GM21515 (cell line): ENCODE results near the gene NNMT.

ENCODE experiments used
- ATAC-seq: cut with Tn5 transposase; IDR thresholded peaks from one replicate; pipeline ENCODE4 v1.9.1; 2021; ENCODE audit not compliant: unreplicated experiment

Gene NNMT

DNA sequence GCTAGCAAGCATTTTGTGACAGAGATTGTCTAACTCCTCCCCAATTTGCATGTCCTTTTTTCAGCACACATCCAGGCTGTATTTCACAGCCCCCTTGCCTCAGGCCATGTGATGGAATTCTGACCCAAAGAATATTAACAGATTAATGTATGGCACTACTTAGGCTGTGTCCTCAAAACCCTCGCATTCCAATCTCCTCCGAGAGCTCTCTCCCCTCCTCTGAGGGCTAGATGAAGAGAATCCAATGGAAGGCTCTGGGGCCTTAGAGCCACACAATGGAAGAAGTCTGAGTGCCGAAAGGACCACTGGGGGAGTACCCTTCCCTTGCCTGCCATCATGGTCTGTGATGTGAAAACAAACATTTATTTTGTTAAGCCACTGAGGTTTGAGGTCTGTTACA, 13.7 kb upstream of the NNMT start:
- ATAC-seq, result no peak

GRCh38 chr11:114283422-114283821, 12.8 kb upstream of the NNMT start:
- no peak for ATAC-seq

DNA sequence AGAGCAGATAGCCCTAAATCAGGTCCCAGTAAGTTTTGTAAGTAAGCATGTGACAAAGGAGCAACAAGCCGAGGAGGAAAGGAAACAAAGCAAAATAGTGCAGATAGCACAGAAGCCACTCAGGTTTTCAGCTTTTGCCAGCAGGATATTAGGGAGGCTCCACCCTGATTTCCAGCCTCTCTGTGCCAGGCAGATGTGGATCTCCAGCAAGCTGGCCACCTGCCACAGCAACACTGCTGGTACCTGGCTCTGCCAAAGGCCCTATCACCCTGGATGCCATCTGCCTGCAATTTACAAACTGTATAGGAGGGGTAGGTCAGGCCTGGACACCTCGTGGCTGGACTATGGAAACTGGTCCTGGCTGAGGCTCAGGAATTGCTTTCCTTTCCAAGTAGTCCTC, 12.2 kb upstream of the NNMT start:
- ATAC-seq, result no peak

DNA sequence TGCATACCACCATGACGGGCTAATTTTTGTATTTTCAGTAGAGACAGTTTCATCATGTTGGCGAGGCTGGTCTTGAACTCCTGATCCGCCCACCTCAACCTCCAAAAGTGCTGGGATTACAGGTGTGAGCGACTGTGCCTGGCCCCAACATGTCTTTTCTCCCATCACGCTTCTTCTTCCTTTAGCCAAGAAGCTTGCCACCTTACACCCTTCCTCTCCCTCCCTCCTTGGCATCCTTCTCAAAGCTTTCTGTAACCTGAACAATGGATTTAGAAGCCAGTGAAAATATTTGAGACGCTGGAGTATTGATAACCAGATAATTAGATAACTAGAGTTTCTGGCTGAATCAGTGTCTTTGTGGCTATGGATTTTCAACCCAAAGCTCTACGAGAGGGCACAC, 11.3 kb upstream of the NNMT start:
- ATAC-seq, result no peak

GRCh38 chr11:114285599-114285998, 10.6 kb upstream of the NNMT start:
- no peak for ATAC-seq

- ATAC-seq, result no peak
Observed at GRCh38 chr11:114286229-114286628, 10.0 kb upstream of the NNMT start.

DNA sequence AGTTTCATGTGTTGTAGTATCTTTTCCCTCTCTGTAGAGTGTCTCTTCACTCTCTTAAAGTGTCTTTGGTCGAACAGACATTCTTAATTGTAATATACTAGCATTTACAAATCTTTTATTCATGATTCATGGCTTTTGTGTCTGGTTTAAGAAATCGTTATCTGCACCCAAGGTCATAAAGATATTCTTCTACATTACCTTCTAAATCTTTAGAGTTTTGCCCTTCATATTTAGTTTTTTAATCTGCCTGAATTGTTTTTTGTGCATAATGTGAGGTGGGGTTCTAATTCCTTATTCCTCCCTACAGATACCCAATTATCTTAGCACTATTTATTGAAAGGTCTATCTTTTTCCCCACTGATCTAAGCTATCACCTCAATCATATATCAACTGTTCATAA, 9.0 kb upstream of the NNMT start:
- ATAC-seq, result no peak

- ATAC-seq, result no peak
Observed at GRCh38 chr11:114288136-114288535, 8.1 kb upstream of the NNMT start.

GRCh38 chr11:114289779-114290178, 6.4 kb upstream of the NNMT start:
- no peak for ATAC-seq

DNA sequence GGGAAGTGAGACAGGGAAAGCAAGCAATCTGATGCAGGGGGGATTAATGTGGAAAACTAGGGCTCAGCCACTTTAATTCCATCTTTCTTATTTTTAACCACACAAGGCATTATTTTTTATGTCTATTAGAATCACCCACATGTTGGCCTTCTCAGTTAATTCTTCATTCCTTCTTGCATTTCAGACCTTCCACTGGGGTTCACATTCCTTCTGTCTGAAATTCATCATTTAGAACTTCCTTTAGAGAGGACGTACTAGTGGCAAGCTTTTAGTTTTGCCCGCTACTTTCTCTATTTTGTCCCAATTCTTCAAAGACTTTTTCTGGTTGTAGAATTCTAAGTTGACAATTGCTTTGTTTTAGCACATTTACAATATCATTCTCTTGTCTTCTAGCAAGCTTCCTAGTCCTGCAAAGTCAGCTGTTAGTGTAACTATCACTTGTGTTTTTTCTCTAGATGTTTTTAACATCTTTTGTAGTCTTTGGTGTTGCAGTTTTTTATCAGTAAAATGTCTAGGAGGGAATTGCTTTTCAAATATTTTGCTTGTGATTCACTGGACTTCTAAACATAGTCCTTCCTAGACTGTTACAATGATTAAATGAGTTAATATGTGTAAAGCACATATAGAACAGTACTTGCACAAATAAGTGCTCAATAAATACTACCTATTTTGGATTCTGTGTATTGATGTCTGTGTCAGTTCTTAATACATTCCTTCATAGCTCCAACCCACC, 5.5 kb upstream of the NNMT start:
- ATAC-seq, result no peak

- no peak for ATAC-seq
Observed at GRCh38 chr11:114291381-114291780, 4.8 kb upstream of the NNMT start.

DNA sequence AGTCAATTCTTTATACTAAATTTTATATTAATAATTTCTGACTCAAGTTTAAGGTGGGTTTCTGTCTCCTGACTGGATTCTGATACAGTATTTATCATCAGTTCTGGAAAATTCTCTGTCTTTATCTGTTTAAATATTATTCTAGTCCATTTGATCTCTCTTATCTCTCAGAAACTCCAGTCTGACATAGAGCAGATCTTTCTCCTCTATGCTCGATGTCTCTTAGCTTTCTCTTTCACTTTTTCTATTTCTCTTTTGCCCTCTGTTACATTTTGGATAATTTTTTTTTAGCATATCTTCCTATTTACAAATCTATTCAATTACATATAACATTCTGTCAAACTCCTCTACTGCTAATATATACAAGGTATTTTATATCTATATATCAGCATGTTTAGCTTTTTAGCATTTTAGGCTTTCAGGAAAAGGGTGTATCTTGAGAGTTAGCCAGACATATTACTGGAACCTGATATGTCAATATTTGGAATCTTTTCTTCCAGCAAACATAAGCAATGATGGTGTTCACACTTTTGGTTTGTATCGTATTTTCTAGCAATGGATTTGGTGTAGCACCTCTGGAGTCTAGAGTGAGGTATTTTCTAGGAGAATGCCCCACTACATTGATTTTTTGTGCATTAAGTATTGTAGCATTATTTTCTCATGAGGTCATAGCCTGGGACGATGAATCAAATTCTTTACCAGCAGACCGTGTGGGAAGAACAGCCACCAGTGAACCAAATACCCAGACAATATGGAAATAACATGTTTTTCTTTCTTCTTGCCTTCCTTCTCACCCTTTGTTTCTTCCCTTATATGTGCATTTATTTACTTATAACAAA, 4.1 kb upstream of the NNMT start:
- ATAC-seq, result no peak

- ATAC-seq, result no peak
Observed at GRCh38 chr11:114293201-114293711, 2.9 kb upstream of the NNMT start.

DNA sequence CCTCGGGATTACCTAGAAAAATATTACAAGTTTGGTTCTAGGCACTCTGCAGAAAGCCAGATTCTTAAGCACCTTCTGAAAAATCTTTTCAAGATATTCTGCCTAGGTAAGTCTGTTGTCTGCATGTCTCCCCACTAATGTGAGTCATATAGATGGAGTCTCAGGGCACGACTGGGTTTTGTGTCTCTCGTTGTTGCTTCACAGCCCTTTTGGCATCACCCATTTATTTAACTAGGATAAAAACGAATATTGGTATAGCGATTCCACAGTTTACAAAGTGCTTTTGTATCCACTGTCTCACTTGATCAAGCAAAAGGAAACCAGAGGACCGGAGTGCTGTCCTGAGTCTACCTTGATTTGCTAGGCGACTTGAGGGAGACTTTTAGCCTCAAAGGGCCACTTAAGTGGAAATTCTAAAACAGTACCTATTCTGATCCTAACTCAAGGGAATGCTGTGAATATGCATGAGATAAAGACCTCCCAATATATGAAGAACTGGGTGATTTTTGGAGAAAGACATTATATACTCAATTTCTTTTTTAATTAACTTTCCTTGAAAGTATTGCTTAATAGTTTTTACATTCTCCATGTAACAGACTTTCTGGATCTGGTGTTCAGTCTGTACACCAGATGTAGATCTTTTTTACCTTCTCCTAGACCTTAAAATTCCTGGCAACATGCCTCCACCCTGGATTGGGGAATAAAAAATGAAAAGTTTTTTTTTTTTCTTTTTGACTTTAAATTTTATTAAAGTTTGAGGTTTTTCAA, 590 bp downstream of the NNMT start:
- no peak for ATAC-seq

- ATAC-seq, result no peak
Observed at GRCh38 chr11:114297806-114298709, 1.9 kb downstream of the NNMT start.

- ATAC-seq, result no peak
Observed at GRCh38 chr11:114298710-114299109, 2.5 kb downstream of the NNMT start.

GRCh38 chr11:114301088-114301487, 4.9 kb downstream of the NNMT start:
- ATAC-seq, result no peak

- ATAC-seq, result no peak
Observed at GRCh38 chr11:114301927-114302326, 5.7 kb downstream of the NNMT start.

DNA sequence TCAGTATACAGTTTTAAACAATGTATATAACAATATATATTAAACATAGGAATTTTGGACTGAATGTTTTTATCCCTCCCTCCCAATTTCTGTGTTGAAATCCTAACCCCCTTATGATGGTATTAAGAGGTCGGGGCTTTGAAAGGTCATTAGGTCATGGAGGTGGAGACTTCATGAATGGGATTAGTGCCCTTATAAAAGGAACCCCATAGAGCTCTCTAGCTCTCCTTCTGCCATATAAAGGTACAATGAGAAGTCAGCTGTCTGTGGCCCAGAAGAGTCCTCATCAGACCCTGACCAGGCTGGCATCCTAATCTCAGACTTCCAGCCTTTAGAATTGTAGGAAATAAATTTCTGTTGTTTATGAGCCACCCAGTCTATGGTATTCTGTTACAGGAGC, 6.5 kb downstream of the NNMT start:
- ATAC-seq, result no peak

DNA sequence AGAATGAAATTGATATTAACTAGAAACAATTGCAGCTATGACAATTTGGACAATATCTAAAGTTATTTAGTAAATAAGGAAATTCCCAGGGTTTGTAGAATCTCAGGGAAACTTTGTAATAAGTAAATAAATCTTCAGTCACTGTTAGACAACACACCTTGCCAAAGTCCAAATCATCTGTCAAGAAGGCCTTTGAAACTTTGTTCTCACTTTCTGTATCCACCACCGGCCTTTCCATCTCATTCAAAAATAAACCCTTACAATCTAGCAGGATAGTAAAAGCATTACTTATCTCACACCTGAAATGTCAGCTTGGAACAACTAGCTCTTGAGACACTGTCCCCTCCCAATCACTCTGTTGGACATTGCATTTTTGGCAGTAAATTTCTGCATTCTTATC, 7.9 kb downstream of the NNMT start:
- no peak for ATAC-seq

- no peak for ATAC-seq
Observed at GRCh38 chr11:114304969-114305368, 8.8 kb downstream of the NNMT start.
